NCI-H187 treated with DMSO at 0.1 percent for 48 hours (cell line): ENCODE measurements around the gene OR51A2.
"Not testable (repeated sequence)": the region's sequence is repeated elsewhere in the genome, so short reads cannot be mapped to it uniquely, and the experiment has no call there.

Experiments
- DNase-seq: peaks from one replicate; lab custom pipeline; 2025; lab: John Stamatoyannopoulos, UW

OR51A2 gene, protein sequence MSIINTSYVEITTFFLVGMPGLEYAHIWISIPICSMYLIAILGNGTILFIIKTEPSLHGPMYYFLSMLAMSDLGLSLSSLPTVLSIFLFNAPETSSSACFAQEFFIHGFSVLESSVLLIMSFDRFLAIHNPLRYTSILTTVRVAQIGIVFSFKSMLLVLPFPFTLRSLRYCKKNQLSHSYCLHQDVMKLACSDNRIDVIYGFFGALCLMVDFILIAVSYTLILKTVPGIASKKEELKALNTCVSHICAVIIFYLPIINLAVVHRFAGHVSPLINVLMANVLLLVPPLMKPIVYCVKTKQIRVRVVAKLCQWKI

DNA sequence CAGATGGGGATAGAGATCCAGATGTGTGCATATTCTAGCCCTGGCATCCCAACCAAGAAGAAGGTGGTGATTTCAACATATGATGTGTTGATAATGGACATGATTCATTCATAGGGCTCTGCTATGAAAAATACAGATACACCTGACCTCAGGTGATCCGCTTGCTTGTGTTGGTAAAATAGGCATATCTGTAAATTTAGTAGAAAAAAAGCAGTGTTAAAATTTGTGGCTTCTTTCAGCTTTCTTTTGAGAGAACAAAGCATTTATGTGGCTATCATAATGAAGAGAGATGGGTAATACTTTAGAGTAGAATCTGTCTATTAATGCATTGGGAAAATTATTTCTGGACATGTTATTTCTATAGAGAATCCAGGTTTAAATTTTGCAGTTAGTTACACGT is at the start of gene OR51A2:
Gene OR51A2, minus strand, starts transcription at position 101 of the 400 bp plus-strand sequence. Its CDS starts 0 bp downstream, at position 101.
- DNase-seq: not testable (repeated sequence)

GRCh38 chr11:5004424-5005274 is 49.1 kb upstream of the OR51A2 start:
- DNase-seq: peak; percentile 13

DNA sequence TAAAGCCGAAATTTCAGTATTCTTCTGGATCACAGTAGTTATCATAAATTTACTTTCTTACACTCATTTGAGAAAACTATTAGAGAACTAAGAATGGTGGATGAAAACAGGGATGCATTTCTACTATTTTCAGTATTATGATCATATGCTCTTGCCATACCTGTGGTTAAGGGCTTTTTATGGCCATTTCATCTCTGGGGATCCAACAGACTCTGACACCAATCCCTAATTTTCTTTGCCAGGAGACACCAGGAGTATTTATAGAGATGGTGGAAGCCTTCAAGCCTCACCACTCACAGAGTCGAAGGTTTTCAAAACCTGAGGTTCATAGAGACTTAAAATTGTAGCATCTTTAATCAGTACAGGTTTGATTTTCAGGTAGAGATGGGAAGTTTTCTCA is 39.0 kb upstream of the OR51A2 start, which contains the start of gene OR51L1:
Gene OR51L1, plus strand, starts transcription at position 301 of the 400 bp plus-strand sequence. CDS start 4,132 bp downstream, outside the sequence.
- DNase-seq: no peak

DNA sequence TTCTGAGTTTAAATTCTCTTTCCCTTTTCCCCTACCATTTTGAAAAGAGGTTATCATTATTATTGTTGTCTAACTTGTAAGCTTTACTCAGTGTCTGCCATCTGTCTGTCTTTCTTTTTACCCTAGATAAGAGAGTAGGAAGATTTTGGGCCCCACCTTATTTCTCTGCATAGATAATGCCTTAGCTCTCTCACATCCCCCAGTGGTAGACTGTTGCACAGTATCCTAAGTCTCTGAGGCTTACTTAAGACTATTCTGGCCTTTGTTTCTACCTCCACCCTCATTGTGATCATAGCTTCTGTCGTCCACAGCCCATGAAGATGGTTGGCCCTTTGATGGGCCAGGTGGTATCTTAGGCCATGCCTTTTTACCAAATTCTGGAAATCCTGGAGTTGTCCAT is 35.5 kb upstream of the OR51A2 start:
- no peak for DNase-seq

DNA sequence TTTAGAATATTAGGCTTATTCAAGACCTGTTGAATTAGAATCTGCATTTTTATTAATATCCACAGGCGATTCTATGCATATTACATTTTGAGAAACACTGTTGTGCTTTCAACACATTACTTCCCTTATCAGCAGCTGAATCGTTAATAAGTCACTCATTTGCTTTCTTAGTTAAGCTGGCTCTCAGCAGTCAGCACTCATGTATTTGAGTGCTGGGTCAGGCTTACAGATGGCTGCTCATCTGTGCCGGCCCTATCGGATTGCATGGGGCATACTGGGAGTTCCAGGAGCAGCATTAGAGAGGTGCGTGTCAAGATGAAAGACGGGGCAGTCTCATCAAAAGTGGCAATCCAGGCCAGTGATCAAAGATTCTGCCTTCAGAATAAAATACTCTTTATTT is 28.3 kb upstream of the OR51A2 start:
- no peak for DNase-seq

GRCh38 chr11:4982678-4983077 is 27.2 kb upstream of the OR51A2 start:
- no peak for DNase-seq

GRCh38 chr11:4979036-4979435 is 23.5 kb upstream of the OR51A2 start:
- no peak for DNase-seq

DNA sequence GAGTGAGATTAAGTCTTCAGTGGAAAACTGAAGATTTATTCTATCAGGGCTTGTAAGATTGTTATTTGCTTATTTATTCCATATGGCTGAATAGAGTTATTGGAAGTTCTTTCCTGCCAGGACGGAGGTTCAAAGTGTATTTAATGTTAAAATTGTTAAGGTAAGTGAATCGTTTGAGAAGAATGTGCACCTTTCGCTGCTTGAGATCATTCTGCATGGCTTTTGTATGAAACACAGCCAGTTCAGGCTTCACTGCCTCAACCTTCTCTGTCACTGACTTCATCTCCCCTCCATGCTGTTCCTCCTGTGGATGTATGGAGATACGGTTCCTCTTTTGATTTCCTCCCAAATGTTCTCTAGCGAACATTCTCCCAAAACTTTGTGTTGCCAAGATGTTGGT is 19.9 kb upstream of the OR51A2 start:
- no peak for DNase-seq

DNA sequence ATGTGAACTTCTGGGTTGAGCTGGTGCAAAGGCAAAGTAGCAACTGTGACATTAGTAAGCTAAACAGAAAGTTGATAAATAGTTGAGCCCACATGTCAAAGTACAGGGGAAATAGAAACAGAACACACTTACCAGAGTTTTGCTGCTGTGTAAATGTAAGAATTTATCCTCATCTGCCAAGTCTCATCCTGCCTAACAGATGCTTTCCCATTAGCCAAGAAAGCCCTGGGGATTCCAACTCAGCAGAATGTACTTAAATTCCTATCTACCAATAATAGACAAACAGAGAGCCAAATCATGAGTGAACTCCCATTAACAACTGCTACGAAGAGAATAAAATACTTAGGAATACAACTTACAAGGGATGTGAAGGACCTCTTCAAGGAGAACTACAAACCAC is 7.3 kb upstream of the OR51A2 start:
- DNase-seq: no peak

- DNase-seq: no peak
These were observed 5.4 kb upstream of the OR51A2 start for GRCh38 chr11:4960877-4961276.

GRCh38 chr11:4957396-4957795 is 1.9 kb upstream of the OR51A2 start:
- no peak for DNase-seq

DNA sequence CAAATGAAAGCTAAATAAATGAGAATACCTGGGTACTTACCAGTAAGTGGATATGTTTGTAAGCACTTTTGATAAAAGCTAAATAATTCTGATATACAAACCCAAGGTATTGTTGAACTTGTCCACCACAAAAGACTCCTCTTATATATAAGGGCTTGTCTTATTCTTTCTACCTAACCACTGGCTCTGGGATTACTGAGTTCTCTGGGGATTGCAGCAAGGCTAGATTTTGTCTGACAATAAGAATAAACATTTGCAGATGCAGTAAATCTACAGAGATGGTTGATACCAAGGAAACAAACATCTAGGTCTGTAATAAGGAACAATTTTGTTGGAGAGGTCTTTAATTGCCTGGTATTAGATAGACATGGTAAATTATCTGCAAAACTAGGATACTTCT is 8.0 kb downstream of the OR51A2 start, which contains the start of gene OR51A4:
Gene OR51A4, minus strand, starts transcription at position 101 of the 400 bp plus-strand sequence. CDS start 505 bp downstream, outside the sequence.
- no peak for DNase-seq

DNA sequence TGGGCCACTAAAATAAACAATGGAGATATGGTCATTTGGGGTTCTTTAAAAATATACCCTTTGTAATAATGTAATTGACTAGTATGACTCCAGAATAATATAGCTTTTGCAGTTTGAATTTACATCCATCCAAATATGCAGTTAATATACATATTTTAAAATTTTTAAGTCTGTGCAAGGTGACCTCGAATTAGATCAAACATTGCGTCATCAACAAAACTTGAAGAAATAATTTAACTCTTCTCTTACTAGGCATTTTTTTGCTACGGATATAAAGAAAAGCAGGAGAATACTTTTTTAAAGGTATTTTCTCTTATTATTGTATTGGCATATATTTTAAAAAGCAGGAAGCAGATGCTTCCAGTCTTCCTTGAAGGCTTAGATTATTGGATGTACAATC is 18.8 kb downstream of the OR51A2 start:
- no peak for DNase-seq

DNA sequence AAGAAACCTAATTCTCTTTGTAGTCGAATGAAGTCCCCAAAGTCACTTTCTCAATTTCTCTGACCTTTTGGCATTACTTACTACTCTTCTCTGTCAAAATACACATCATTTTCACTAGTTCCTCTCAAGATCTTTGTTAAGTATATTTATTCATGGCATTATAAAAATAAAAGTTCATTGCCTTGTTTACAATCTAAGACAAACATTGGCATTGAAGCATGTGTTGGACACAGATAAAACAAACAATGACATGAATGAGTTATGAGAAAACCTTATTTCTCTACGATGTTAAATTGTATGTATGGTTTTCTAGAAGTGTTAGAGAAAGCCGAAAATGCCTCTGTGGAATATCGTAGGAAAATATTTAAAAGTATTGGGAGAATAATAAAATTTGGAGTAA is 22.8 kb downstream of the OR51A2 start:
- DNase-seq: no peak

GRCh38 chr11:4926608-4927007 is 28.9 kb downstream of the OR51A2 start:
- DNase-seq: no peak

DNA sequence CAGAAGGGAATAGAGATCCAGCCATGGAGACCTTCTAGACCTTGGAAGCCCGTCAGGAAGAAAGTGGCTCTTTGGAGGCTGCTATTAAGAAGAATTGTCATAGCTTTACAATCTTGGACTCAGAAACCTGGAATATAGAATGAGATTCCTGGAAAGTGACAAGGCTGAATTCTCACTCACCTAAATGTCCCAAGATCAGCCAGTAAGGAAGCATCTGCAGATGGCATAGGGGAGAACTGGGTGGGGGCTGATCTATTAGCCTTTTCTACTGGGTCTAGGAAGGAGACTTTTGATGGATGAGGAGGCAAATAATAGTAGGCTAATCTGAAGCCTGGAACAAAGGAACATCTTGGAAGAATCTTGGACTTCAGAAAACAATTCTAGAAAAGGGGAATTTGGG is 31.3 kb downstream of the OR51A2 start, which contains the start of gene OR51G1:
Gene OR51G1, minus strand, starts transcription at position 101 of the 400 bp plus-strand sequence. Its CDS starts 0 bp downstream, at position 101.
- no peak for DNase-seq

DNA sequence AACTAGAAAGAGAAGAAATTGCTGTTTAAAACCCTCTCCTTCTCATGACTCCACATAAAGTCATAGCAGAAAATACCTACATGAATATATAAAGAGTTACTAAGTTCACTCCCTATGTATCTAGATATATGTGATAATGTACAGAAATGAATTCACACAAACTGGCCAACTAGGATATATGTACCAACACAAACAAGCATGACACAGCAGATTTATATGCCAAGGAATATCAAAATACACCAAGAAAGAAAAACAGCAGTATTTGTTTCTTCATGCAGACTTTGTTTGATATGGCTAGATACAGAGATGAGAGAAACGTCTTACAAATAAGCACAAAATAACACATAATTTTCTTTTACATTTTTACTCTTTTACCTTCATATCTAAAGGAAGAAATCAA is 33.2 kb downstream of the OR51A2 start:
- no peak for DNase-seq

GRCh38 chr11:4921796-4922195 is 33.7 kb downstream of the OR51A2 start:
- DNase-seq: no peak

DNA sequence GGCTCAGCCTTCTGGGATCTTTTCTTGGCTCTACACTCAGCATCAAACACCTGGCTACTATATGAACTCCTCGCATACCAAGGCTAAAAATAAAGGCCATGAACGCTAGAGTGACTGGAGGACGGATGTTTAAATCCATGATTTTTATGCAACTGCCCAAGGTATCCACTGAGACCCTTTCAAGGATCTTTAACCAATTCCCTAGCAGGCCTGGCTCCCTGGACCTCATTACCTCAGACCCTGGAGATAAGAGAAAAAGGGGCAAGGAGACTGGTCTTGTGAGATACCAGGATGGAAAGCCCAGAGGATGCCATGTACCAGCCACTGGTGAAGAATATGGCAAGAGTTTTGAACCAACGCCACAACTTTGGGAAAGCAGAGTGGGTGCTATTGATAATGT is 36.3 kb downstream of the OR51A2 start, which contains the start of gene OR51G2:
Gene OR51G2, minus strand, starts transcription at position 101 of the 400 bp plus-strand sequence. CDS start 3,687 bp downstream, outside the sequence.
- DNase-seq: no peak

GRCh38 chr11:4916581-4916980 is 38.9 kb downstream of the OR51A2 start:
- no peak for DNase-seq
